Measurements from ENCODE around the gene F8. TPM values are rescaled to one million over a fixed set of nuclear protein-coding genes. Genes with fewer than 3 reads are reported as not detected.
A peak's percentile ranks its signal among the peaks of the same experiment; 100 is the strongest.

F8 gene
- 49.4 TPM for total RNA-seq
- long read RNA-seq, transcript F8-201 (5 exons, 2,620 nt), result major isoform, 7 of 49 reads
- long read RNA-seq, partial matches to known transcripts, result 30 of 49 reads
- long read RNA-seq, other reads (novel, unspliced or antisense), result 12 of 49 reads

DNA sequence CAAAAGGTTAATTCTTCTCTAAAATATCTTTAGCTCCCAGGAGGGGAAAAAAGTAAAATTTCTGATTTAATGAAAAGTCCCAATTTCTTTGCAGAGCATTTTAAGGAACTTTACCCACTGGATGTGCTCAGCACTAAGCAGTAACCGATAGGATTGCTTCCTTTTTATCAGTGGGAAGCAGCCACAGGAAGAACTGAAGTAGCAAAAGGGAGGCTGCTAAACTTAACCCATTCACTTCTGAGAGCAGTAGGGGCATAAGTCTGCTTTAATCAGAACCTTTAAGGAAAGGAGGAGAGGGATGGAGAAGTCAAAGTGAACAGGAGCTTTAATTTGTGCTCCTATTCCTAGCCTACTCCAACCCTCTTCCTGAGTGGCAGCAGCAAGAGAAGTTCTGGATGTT lies at the start of gene F8:
Gene F8, minus strand, starts transcription at position 139 of the 400 bp plus-strand sequence. CDS start 171 bp downstream, outside the sequence.
- ATAC-seq (no peak), DNase-seq (no peak)
- intact Hi-C loops (cut with micrococcal nuclease), result no loop called here

DNA sequence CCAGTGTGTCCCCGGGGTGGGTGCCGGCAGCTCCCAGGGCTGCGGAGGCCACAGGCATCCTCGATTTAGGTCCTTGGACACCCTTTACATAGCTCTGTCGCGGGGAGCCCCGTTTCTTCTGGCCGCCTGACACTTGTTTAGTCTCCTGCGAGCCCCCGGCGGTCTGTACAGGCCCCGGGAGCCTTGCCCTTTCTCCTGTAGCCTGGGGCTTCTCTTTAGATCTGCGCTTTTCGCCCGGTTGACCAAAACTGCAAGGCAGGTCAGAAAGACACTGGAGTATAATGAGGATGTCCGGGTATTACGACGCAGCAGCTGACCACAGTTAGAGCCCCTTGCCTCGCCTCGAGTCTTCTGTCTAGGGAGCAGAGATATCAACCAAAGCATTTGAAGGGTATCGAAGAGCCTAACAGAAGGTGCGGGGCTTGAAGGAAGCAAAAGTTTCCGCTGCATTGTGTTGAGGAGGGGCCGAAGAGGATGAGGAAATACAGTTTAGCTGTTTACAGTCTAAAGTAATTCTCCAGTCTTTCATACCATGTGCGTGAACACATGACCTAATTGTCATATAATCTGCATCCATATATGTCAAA lies 49.3 kb upstream of the F8 start:
- no peak for ATAC-seq
- no peak for DNase-seq
- intact Hi-C loops (cut with micrococcal nuclease), result no loop called here

DNA sequence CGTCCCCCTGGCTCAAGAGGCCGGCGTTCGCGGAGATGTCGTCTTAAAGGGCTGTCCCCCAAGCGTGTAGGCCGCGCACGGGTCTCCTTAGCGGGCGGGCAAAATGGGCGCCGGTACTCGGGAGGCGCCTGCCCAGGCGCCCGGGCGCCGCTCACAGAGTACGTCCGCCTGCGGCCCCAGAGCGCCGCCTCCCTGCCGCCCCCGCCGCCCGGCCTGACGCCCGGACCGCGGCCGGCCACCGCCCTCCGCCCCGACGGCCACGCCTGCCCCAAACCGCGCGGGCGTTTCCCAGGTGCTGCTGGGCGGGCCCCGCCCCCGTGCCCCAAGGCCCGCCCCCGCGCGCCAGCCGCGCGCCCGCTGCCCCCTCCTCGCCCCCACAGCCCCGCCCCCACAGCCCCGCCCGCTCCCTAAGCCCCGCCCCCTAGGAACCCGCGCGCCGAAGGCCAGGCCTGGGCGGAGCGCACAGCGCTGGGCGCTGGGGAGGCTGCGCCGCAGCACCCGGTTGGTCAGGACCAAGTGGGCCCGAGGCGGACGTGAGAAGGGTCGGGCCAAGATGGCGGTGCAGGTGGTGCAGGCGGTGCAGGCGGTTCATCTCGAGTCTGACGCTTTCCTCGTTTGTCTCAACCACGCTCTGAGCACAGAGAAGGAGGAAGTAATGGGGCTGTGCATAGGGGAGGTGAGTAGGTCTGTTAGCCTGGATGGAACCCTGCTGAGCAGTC lies 48.6 kb upstream of the F8 start, which contains the start of the genes BRCC3, CMC4 and MTCP1:
Gene BRCC3, plus strand, starts transcription at position 534 of the 719 bp plus-strand sequence. Its CDS starts 20 bp downstream, at position 554.
Gene CMC4, minus strand, starts transcription at position 162 of the 719 bp plus-strand sequence. CDS start 7,113 bp downstream, outside the sequence.
Gene MTCP1, minus strand, starts transcription at position 162 of the 719 bp plus-strand sequence. CDS start 5,126 bp downstream, outside the sequence.
- peak; percentile 95 for ATAC-seq
- intact Hi-C loops (cut with micrococcal nuclease), result no loop called here
- peak; percentile 88 for DNase-seq

DNA sequence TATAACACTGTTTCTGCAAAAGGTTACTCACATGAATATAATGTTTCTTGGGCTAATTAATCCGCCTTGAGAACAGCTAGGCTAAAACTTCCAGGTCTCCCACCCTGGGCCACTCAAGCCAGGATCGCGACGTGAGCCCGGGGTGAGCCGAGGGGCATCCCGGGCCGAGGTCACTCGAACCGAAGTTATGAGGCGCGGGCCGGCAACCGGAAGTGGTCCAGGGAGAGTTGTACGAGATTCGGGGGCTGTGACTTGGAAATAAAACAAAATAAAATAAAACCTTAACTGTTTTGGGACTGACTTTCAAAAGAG lies 48.1 kb upstream of the F8 start:
- intact Hi-C loops (cut with micrococcal nuclease), result no loop called here
- peak; percentile 27 for ATAC-seq
- DNase-seq, result no peak

DNA sequence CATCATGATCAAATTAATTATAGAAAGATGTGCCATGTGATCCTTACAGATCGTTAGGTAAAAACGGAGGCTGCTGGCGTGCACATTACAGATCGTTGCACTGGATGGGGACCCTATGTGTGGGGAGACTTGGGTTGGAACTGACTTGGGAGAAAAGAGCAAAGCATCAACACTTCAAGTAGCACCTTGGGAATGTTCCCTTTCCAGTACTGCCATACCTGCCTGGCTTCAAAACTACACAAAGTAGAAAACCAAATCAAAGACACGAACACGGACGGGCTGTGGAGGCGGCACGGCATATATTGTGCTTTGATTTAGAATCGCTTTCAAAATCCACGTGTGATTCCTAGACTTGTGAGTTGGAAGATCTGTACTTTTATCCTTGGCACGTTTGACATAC lies 47.5 kb upstream of the F8 start:
- ATAC-seq (no peak), DNase-seq (no peak)
- intact Hi-C loops (cut with micrococcal nuclease), result no loop called here

DNA sequence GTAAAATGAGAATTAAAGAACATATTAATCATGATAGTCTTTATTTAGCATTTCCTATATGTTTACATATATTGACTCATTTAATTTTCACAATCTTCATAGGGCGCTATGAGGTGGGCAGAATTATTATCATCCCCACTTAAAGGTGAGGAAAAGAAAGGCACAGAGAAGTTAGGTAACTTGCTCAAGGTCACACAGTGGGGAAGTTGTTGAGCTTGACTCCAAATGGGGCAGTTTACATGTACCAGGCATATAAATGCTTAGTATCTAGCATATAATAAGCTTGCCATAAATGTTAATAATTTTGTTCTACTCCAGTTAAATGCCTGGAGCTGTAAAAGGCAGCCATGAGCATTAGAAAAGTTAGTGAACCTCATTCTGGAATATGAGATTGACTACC lies 46.9 kb upstream of the F8 start:
- intact Hi-C loops (cut with micrococcal nuclease), result no loop called here
- DNase-seq (no peak), ATAC-seq (no peak)

DNA sequence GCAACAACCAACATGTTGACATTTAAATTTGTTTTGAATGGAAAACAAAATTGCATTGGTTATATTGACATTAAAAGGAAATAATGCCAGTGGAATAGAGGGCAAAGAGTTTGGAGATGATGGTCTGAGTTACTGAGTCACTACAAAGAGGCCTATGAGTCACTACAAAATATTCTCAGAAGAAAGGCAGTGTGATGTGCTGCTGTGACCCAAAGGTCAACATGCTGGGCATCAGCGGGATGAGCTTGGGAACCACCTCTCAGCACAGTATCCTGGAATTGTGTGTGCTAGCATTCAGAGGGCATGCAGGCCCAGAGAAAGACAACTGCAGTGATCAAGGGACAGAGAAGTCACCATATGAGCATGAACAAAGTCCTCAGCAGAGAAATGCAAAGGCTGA lies 45.6 kb upstream of the F8 start:
- ATAC-seq, result no peak
- intact Hi-C loops (cut with micrococcal nuclease), result no loop called here

DNA sequence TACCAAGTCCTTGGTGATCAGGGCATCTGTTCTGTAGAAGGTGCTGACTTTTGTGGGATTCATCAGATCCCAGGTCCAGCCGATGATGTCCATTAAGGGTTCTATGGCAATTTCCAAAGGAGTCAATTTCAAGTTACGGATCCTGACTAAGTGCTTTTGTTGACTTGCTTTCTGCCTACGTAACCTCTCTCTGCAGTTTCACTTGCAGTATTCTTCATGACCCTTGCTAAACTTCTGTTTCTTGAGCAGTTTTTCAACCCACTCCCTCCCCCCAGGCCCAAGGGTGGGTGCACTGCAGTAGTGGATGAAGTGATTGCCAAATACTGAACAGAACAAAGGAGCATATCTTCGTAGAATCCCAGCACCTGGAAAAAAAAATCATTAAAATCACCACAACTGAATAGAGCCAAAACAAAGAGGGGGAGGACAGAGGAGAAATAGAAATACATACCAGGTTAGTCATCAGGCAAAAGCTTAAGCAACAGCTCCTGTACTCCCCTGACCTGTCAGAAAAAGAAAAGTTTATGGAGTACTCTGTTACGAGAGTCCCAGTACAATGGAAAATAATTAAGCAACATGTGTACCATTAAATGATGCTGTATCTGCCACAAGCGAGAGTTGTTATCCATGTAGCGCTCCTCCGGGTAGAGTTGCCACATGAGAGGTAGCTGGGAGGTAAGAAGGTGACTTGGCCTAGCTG lies 42.7 kb upstream of the F8 start:
- ATAC-seq (no peak), DNase-seq (no peak)
- intact Hi-C loops (cut with micrococcal nuclease), result no loop called here

More for the DNA sequence above, 45.6 kb upstream of the F8 start:
- DNase-seq, result no peak

DNA sequence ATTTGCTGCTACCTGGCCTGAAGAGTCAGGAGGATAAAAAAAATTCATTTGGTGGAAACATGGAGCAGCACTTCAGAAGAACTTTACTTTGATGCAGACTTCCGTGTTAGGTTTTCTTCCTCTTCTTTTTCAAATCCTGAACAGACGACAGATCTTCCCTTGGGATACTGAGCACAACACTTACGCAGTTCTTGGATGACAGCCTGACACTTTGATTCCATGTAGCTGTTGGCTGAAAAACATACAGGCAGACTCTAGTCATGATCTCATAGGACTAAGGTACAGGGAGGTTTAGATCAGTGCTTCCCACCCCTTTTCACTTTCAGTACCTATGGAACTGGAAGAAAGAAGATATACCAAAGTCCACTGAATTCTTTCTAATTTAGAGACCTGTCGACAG lies 39.2 kb upstream of the F8 start:
- intact Hi-C loops (cut with micrococcal nuclease), result no loop called here
- no peak for DNase-seq
- ATAC-seq, result peak; percentile 62

DNA sequence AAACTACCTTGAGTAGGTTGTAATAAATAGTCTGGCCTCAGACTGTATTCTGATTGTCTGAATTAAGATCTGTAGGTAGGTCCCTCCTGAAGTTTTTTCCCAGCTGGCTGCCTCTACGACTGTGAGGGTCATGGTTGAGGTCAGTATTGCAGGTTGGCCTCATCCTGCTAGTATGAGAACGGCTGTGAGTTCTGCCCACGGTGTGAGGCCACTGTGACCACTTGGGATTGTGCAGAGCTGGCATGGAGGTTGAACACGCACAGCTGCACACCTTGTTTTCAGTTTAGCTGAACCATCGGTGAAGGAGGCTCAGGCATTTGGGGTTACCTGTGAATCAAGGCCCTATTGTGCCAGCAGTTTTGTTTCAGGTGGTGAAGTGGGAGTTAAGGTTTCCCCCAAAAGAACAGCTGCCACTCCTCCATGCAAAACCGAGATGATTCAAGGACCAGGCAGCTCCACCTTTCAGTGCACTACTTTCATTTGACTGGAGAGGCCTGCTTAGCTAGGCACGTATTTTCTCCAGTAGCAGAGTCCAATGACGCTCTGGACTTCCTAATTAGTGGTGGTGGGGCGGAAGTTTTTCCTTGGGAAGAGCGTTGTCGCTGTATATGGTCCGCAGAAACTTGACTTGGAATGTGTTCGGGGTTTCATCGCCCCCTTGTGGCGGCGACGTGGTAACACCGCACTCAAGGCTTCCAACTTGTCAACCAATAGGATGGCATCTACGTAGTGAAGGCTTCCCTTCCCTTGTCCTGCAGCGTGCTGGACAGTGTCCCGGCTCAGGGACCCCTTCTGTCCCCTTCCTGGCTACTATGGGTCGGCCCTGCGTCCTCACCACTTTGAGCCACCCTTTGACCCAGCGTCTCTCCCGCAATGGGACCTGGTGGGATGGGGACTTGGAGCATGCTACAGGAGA lies 34.6 kb upstream of the F8 start:
- intact Hi-C loops (cut with micrococcal nuclease), result loop anchor here (5.0 kb wide), 1 partner anchor 80 kb away; no protein-coding TSS in a partner anchor
- DNase-seq (peak; percentile 66), ATAC-seq (peak; percentile 92)

DNA sequence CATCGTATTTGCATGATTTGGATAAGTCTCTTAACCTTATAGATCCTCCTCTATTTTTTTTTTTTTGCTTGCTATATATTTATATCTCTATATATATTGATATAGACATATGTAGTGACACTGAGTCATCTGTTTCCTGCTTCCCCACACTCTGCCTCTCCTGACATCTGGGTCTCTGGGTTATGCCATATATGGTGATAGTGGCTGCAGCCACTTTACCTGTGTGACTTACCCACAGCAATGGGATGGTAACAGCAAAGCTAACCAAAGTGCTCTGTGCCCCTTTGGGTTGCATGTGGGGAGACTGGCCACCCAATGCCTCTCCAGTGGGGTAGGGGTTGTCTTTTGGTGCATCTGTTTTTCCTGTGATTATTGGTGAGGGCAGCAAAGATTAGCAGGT lies 33.9 kb upstream of the F8 start:
- no peak for DNase-seq
- intact Hi-C loops (cut with micrococcal nuclease), result loop anchor here (5.0 kb wide), 1 partner anchor 79 kb away; no protein-coding TSS in a partner anchor
- ATAC-seq, result no peak

DNA sequence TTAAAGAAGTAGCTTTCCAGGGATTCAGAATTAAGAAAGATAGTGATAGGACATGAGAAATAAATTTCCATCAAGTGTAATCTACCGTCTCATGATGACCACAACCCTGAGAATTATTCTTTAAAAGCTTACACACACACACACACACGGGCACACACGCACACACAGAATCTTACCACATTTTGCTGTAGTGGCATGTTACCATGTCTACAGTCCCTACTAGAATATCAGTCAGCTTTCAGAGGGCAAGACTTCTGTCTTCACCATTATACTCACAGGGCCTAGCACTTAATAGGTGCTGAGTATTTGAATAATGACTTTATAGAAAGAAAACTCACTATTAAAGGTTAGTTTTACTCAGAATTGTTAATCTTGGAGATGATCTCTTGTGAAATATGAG lies 33.0 kb upstream of the F8 start:
- intact Hi-C loops (cut with micrococcal nuclease), result loop anchor here (5.0 kb wide), 1 partner anchor 78 kb away; no protein-coding TSS in a partner anchor
- DNase-seq (no peak), ATAC-seq (no peak)

DNA sequence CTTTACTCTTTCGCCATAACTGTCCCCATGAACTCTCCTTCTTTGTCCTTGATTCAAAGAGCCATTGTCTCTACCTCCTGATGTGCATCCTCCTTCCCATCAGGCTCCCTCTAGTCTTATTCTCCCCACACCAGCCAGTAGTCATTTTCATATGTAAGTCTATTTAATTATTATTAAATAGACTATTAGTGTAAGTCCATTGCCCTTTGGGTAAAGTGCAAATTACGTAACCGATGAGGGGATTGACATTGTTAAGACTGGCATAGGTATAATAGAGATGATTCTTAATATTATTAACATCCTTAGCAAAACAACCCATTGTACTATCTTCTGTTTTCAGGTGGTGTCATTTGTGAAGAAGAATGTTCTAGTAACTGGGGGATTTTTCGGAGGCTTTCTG lies 31.7 kb upstream of the F8 start:
- ATAC-seq, result no peak
- DNase-seq, result no peak
- intact Hi-C loops (cut with micrococcal nuclease), result no loop called here

DNA sequence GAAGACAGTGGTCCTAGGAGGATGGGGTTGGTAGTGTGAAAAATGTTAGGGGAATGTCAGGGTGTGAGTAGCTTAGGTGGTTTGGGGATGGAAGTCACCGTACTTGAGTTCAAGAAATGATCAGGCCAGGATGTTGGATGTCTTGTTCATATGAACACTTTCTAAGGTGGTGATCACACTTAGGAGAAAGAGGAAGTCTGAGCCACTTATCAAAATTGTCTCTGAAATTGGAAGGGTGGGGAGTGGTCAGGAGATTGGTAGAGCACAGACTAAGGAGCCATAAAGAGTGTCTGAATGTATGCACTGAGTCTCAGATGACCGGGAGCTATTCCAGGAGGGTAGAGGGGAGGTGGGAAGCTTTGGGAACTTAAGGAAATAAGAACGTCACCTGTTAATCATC lies 31.1 kb upstream of the F8 start:
- no peak for ATAC-seq
- intact Hi-C loops (cut with micrococcal nuclease), result no loop called here
- DNase-seq, result no peak

DNA sequence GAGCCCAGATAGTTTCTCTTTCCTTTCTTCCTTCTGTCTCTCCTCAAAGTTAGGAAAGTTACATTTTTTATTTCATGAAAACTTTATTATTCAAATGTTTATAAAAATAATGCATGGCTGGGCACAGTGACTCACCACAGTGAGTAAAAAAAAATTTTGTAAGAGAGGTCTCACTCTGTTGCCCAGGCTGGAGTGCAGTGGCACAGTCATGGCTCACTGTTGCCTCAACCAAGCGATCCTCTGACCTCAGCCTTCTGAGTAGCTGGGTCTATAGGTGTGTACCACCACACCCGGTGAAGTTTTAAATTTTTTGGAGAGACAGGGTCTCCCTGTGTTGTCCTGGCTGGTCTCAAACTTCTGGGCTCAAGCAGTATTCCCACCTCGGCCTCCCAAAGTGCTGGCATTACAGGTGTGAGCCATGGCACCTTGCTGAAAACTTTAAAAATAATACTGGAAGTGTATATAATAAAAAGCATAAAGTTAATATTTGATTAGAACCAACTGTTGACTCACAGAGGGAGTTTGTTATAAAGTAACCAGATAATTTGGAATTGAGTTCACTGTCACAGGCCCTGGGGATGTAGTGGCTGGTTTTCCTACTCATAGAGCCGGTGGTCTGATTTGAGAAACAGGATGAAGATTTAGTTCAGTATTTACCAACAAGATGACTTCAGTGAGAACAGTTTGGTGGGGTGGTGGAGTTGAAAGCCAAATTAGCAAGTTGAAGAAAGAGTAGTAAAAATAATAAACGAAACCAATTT lies 30.4 kb upstream of the F8 start:
- ATAC-seq (no peak), DNase-seq (no peak)
- intact Hi-C loops (cut with micrococcal nuclease), result no loop called here

DNA sequence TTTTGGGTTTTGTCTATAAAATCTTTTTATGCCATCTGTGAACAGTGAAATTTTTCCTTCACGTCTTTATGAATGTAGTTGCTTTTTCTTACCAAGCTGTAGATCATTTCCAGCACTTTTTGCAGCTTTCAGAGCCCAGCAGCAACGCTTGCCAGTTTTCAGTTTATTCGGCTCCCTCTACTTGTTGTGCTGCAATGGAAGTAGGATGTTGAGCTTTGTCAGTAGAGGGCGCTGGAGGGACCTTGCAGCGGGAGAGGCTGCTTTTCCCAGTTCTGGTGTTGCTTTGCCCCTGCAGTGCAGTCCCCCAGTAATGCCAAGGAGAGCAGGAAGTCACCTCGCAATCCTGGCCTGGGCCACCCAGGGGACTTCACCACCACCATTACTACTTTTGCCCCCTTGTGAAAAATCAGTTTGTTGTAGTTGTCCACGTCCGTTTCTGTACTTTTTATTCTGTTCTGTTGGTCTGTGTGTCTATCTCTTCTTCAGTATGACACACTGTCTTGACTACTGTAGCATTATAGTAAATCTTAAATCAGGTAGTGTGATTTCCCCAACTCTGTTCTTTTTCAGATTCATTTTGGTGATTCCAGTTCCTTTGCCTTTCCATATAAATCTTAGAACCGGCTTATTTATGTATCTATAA lies 26.6 kb upstream of the F8 start:
- ATAC-seq (peak; percentile 65), DNase-seq (no peak)
- intact Hi-C loops (cut with micrococcal nuclease), result no loop called here

DNA sequence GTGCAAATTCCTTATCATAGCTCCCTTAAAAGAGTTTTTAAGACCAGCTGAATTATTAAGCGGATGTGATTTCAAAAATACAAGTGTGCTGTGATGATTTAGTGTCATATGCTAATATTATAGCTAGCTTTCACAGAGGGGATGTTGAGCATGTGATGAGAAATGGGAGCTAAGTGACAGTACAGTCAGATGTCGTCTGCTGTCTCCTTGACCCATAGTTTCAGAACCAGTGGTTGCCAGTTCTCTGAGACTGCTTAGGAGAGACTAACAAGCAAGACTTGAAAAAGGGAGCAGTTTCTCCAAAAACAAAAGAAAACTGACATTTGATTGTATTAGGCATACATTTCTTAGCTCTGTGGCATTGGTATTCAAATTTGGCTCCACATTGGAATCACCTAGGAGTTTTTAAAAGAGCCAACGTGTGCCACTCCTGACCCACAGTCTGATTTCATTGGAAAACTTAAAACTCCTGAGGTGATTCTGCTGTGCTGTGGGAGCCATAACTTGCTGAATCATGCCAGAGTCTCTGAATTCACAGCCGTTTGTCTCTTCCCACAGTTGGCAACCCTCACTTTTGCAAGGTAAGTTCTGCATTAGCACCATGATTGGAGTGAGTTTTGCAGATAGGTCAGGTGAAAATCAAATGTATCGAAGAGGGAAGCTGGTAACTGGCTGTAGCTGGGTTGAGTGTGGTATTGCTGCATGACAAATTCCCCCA lies 24.4 kb upstream of the F8 start:
- intact Hi-C loops (cut with micrococcal nuclease), result no loop called here
- no peak for ATAC-seq
- no peak for DNase-seq
